GM21529 (cell line): Measurements from ENCODE around the gene SAPCD1.

Source experiments
- ATAC-seq: cut with Tn5 transposase; IDR thresholded peaks from one replicate; pipeline ENCODE4 v1.9.1; 2021; ENCODE audit not compliant: unreplicated experiment

SAPCD1 gene

DNA sequence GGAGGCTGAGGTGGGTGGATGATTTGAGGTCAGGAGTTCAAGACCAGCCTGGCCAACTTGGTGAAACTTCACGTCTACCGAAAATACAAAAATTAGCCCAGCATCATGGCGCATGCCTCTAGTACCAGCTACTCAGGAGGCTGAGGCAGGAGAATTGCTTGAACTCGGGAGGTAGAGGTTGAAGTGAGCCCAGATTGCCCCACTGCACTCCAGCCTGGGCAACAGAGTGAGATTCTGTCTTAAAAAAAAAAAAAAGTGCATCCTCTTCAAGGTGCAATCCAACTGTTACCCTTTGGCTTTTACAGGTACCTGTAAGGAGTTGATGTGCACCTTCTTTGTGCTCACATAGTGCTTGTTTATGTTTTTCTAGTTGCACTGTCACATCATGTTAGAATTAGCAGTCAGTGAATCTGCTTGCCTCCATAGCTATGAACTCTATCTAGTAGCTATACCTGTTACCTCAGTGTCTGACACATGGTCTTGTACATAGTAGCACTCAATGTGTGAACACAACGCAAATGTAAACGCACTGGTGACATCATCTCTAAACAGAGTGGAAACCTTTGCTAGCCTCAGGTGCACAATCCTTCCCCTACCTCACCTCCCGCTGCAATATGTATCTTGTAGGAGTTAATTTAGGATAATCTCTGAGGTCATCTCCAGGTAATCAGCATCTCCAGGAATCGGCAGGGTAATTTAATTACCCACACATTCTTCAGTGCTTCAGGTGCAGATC, 13.0 kb upstream of the SAPCD1 start:
- no peak for ATAC-seq

DNA sequence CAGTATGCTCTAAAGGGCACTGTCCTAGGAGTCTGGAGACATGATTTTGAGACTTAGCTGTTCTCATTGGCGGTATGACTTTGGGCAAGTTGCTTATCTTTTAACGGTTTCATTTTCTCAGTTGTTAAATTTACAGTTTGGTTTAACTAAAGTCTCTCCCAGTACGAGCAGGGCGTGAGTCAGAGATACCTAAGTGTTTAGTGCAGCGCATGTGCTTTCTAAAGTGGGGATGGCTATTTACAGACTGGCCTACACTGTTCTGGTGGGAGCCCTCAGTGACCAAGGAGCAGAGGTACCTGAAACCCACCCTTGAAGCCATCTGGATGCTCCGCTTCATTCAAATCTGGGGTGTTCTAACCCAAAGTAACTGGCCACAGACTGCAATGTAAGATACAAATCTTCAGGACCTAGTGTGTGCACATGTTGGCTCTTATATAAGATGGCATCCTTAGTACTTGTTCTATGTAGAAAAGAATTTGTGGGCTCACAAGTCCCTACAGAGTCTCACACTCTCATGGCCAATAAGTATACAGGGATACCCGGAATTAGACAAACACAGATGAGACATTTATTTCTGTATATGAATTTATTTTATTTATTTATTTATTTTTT, 11.9 kb upstream of the SAPCD1 start:
- ATAC-seq: no peak

DNA sequence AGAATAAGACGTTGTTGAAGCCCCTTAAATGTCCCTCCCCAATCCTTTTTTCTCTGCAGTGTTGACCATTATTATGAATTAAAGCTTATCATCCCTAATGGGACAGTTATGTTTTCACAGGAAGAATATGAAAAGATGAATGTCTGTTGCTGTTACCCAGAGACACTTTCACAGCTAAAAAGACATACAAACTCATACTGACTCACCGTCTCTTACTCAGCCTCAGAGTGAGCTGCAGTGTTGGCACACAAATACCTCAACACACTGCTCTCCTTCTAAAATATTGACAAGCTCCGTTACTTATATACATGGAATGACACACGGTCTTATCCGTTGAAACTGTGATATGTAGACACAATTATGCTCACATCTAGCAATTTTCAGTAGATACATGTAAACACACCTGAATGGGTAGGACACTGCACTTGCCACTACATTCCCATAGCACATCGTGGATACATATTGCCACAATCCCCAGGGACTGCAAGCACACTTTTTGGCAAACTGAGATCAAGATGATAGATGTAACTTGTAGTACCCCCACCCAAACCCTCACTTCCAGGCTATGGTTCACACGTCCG, 9.6 kb upstream of the SAPCD1 start:
- no peak for ATAC-seq

DNA sequence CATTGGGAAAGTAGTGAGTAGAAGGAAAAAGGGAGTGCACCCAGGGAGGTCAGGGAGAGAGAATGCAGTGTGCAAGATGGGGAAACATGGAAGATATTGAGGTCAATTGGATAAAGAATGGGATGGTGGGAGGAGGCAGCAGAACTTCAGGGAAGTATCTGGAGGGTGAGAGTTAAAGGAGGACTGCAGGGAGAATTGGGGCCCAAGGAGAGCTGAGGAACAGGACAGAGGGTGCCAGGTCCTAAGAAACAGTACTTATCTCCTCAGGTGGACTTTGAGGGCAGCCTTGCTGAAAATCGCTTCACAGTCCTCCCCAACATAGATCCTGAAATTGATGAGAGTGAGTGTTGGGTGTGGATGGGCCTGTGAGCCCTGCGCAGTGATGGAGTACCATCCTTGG, 4.2 kb upstream of the SAPCD1 start:
- ATAC-seq: no peak

DNA sequence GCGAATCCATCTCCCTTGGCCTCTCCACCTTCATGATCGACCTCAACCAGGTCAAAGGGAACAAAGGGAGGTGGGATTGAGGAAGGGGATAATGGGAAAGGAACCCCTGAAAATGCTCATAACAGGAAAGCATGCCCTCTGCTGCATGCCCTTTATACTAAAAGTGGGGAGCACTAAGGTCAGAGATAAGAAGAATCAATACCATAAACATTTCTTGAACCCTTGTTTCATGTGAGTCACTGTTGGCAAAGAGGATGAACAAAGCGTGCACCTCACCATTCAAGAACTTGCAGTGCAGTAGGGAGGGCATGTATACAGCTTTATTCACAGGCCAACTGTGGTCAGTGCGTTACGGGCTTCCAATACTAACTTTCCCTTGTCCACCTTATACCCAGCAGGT, 1.7 kb upstream of the SAPCD1 start:
- ATAC-seq: no peak

DNA sequence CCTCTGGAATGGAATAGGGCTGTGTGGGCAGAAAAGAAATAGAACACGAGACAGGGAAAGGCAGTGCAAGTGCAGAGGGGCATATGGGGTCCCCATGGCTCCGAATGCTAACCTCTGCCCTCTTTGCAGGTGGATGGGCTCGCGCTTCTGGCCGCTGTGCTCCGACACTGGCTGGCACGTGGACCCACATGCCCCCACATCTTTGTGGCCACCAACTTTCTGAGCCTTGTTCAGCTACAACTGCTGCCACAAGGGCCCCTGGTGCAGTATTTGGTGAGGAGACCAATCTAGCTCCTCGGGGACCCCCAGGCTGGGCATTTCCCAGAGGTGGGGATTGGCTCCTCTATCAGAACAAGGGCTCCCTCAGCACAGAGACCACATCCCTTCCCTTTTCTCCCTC, 1.1 kb upstream of the SAPCD1 start:
- no peak for ATAC-seq

DNA sequence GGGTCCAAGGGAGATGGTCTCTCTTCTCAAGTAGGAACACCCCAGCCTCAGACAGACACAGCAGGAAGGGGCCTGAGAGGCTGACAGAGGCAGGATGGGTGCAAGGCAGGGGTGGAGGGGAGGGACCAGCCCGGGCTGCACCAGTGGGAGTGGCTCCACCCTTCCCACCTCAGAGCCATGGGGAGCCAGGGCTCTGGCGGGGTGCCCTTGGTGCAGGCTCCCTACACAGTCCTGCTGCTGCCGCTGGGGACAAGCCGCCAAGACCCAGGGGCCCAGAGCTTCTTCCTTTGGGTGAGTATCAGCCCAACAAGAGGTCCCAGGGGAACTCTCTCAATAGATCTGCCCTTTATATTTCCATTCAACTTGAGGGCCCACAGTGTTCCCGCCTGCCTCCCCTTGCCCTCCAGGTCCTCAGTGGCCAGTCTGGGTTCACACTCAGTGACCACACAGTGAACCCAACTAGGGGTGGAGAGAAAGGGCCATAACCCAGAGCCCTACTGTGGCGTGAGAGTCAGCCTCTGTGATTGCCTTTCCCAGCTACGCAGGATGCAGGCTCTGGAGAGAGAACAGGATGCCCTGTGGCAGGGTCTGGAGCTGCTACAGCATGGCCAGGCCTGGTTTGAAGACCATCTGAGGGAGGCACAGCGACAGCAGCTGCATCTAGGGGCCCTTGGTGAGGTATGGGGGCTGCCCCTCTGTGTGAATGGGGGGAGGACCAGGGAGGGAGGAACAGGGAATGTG, 592 bp downstream of the SAPCD1 start:
- no peak for ATAC-seq

DNA sequence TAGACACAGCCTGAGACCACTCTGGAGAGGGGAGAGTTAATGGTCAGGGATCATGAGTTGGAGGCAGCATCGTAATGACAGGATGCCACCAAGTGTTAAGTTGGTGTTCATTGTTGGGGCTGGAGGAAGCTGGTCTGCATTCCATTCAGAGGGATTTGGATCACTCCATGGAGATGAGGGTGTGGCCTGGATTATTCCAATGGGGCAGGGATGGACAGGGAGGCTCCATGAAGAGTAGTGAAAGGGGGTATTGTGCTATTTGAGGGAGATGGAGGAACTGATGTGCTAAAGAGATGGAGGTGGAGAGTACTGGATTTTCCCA, 1.1 kb downstream of the SAPCD1 start:
- no peak for ATAC-seq

DNA sequence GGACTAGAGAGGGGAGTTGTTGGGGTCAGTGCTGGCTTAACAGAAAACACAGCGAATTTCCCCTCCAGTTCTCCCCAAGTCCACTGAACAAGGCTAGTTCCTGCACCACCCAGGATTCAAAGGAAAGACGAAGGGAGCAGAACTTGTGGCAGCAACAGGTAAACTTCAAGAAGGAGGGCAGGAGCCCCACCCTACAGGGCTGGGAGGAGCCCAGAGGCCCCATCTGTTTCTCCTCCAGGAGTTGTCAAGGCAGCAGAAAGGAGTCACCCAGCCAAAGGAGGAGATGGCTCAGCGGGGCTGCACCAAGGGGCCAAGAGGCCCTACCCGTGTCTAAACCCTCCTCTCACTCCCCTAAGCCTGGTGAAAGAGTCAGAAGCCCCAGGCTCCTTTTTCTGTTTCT, 1.7 kb downstream of the SAPCD1 start:
- ATAC-seq: no peak

DNA sequence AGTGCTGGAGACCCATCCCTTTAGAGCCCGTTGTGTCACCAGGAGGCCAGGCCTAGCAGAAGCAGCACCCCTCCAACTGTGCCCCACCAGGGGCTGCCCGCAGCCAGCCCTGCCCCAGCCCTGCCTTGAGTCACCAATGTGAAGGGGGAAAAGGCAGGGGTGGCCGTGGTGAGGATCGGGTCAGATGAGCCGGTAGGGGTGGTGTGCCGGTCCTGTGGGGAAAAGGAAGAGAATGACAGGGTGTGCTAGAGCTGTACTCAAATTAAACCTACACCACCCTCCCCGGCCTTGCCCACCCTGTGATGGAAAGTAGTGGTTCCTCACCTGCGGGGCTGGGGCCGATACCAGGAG, 3.1 kb downstream of the SAPCD1 start:
- ATAC-seq: no peak

DNA sequence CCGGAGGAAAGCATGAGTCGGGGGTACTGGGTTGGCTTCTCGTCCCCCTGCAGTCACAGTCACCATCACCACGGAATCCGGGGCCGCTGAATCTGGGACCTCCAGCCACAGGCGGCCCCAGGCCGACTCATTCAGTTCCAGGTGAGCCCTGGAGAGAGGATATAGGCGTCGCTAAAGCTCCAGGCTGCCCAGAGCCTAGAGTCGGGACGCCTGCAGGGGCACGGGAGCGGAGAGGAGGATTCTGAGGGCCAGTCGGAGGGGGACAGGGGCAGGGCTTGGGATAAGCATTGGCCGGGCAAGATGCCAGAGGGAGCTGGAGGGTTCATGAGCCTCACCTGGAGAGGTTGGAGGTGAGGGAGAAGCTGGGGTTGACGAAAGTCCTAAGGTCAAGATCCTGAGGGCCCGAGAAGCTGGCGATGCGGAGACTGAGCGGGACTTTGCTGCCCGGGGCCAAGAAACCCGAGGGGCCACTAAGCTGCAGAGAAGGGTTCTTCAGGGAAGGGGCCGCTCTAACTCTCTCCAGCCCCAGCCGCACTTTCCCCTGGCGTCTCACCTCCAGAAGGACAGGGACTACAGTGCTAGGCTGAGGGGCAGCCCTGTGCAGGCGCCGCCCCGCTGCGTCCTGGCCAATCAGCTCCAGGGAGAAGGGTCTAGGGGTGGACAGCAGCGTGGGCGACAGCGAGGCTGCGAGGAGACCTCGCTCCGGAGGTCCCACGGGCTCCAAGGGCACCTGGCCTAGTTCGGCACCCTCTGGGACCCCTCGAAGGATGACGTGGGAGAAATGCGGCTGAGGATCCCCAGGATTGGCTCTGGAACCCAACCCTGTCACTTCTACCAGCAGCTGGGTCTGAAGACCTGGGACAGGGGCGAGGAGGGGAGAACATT, 3.7 kb downstream of the SAPCD1 start:
- no peak for ATAC-seq

DNA sequence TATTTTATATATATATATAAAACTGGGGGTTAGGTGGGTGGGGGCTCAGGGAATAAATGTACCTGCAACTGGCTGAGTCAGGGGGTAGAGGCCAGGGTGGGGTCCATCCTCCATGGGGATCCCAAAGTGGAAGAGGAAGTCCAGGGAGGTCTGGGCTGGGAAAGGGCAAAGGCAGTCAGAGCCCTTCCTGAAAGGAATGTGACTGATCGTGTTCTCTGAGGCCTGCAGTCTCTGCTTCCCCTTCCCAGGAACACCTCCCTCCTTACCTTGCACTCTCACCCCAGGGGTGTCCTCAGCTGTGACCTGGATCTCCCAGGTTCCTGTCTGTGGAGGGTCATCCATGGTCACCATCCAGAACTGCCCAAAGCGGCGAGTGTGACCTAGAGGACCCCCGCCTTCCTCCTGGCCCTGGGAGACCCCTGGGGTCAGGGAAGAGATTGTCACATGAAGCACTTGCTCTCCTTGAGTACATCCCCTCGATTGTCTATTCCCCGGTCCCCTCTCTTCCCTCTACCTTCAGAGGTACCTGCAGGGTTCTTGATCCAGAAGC, 4.7 kb downstream of the SAPCD1 start:
- no peak for ATAC-seq

DNA sequence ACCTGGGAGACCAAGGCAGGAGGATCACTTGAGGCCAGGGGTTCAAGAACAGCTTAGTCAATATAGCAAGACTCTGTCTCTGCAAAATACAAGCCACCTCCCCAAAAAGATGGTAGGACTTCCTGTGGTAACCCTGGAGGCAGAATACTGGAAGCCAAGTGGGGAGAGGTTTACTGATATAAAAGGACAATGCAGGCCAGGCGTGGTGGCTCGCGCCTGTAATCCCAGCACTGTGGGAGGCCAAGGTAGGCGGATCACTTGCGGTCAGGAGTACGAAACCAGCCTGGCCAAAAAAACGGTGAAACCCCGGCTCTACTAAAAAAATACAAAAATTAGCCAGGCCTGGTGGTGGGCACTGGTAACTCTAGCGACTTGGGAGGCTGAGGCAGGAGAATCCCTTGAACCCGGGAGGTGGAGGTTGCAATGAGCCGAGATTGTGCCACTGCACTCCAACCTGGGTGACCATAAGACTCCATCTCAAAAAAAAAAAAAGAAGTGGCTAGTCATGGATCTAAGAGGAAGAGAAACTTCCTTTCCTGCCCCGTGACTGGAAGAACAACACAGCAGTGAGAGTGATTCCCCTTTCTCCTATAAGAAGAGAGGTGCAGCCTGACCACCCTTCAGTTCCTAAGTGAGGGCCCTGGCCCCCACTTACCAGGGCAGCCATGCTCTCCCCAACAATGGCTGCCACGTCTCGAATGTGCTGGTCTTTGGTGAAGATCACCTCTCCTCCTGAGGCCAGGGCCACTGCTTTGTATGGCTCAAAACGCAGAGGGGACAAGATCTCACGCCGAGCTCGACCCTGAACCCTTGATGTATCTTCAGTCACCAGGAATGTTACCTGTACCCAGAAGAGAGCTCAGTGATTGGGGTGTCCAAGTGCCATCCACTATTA, 6.2 kb downstream of the SAPCD1 start:
- no peak for ATAC-seq

DNA sequence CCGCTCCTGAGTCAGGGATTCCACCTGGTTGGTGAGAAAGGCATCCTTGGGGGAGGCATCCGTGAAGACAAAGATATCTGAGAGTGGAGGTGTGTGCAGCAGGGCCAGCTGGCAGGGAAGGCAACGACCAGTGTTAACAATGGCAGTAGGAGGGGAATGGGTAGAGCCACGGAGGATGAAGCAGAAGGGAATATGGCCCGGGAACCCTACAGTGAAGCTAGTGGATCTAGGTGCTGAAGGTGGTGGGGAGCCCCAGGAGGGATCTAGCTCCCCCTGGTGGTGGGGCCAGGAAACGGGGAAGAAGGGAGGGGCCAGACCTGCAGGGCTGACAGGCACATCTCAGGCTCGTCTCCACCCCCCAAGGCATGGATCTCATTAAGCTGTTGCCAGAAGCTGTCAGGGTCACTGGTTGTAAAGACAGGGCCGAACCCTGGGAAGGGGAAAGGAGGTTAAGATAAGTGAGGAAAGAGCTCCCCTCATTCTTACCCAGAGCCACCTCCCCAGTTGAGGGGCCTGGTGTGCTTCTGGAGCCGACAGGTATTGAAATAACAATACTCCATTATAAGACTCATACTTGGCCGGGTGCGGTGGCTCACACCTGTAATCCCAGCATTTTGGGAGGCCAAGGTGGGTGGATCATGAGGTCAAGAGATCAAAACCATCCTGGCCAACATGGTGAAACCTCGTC, 7.4 kb downstream of the SAPCD1 start:
- no peak for ATAC-seq

DNA sequence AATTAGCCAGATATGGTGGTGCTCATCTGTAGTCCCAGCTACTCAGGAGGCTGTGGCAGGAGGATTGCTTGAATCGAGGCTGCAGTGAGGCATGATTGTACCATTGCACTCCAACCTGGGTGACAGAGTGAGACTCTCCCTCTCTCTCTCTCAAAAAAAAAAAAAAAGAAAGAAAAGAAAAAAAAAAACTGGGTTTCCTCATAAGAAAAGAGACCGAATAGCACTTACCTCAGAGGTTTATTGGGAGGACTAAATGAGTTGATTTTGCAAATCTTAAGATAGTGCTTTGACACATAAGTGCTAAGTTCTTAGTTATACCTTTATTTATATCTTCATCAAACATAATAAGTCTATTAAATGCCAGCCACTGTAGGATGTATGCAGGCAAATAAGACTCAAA, 8.4 kb downstream of the SAPCD1 start:
- no peak for ATAC-seq

DNA sequence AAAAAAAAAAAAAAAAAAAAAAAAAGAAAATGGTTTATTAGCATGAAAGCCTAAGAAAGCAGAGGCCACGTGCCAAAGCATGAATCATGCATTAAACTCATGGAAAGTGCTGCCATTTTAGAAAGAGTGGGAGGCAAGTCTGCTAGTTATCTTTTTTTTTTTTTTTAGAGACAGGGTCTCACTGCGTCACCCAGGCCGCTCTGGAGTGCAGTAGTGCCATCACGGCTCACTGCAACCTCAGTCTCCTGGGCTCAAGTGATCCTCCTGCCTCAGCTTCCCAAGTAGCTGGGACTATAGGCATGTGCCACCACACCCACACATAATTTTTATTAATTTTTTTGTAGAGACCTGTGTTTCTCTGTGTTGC, 9.5 kb downstream of the SAPCD1 start:
- ATAC-seq: no peak

DNA sequence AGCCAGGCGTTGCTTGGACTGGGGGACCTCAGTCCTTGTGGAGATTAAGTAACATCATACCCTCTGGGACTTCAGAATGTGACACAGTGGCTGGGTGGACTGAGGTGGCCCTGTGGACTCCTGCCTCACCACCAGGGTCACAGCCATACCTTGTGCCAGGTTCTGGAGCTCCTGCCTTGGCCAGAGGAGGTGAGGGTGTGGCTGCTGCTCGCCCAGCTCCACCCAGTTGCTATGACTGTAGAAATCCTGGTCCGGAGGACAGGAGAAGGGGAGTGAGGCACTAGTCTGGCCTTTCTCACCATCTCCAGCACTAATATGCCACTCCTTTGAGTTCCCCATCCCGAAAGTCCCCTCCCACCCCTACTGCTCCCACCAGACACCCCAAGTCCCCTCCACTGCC, 12.7 kb downstream of the SAPCD1 start:
- no peak for ATAC-seq

DNA sequence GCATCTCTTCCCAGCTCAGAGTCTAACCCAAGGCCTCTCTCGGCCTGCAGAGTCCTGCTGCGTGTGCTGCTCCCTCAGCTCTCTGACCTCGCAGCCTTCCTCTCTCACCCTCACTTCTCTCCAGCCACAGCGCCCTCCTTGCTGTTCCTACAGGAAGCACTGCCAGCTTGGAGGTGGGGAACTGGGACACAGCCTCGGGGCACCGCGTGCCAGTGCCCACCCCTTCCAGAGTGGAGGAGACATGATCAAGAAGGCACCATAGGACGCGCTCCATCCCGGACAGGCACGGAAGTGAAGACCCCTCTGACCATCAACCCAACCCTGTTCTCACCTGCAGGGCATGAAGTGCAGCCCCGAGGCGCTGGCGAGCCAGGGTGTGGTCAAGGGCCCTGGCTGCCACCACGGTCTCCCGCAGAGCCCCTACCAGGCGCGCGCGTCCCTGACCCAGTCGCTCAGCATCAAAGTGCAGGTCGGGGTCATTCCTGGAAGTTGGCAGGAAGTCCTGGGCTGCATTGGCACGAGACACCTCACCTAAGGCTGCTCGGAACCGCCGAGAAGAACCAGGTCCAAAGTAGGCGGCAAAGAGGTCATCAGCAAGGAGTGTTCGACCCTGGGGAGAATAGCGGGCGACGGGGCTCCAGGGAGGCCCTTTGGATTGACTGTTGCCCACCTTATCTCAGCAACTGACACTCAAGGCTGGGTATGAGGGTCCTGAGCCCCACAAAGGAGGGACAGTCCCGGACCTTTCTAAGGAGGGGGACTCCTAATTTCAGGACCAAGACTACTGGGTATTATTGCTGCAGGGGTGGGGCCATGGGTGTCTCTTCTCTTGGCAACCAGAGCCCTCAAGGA, 13.4 kb downstream of the SAPCD1 start:
- no peak for ATAC-seq
